Tibial nerve (tissue), 4 donors: ENCODE measurements around the gene TUSC2. TPM values are rescaled to one million over a fixed set of nuclear protein-coding genes. Genes with fewer than 3 reads are reported as not detected.

Source experiments
- DNase-seq, 2 donors: peaks; one replicate each; pipeline ENCODE4 v3.0.0-alpha.2; 2019; ENCODE audit warnings: low spot score in 2 of 2
- H3K27ac ChIP-seq, 4 donors: fragments of 200-600 bp; sonication (generic) in 3 of 4; one replicate each; pipeline ENCODE4 v1.5.1; 2017 to 2019; ENCODE audit warnings: mild to moderate bottlenecking in 1 of 4
- H3K27me3 ChIP-seq, 2 donors: fragments of 200-600 bp; sonication (generic) in 1 of 2; one replicate each; pipeline versions ENCODE4 v1.5.1 to v1.6.0; 2017 to 2019
- H3K36me3 ChIP-seq, 3 donors: fragments of 200-600 bp; sonication (generic); one replicate each; pipeline ENCODE4 v1.5.1; 2018 to 2019
- H3K4me1 ChIP-seq, 4 donors: fragments of 200-600 bp; sonication (generic) in 3 of 4; one replicate each; pipeline ENCODE4 v1.5.1; 2017 to 2019
- H3K4me3 ChIP-seq, 4 donors: fragments of 200-600 bp; sonication (generic) in 3 of 4; one replicate each; pipeline ENCODE4 v1.5.1; 2017 to 2019; ENCODE audit warnings: mild to moderate bottlenecking in 1 of 4, moderate library complexity in 1 of 4
- H3K9me3 ChIP-seq, 4 donors: fragments of 200-600 bp; sonication (generic) in 3 of 4; one replicate each; pipeline ENCODE4 v1.5.1; 2017 to 2019
- EP300 ChIP-seq, 2 donors: sonication (generic); formaldehyde crosslinking; IDR thresholded peaks; one replicate each; pipeline ENCODE4 v1.6.1; 2017; ENCODE audit warnings: antibody characterized with exemption in 2 of 2, mild to moderate bottlenecking in 1 of 2
- POLR2A ChIP-seq, 2 donors: fragments of 450-650 bp; IDR thresholded peaks; one replicate each; pipeline ENCODE4 v1.6.1; 2017; ENCODE audit warnings: antibody characterized with exemption in 2 of 2, mild to moderate bottlenecking in 2 of 2, moderate library complexity in 2 of 2
- WGBS, 2 donors: methylation state at CpG; one replicate each; pipeline ENCODE4 v1.1.5; 2018; 5-methylcytosine and 5-hydroxymethylcytosine counted together
- total RNA-seq, 4 donors: library from RNA; depleted of rRNA; stranded (reverse); fragments of >200 nt; gene quantifications; one replicate each; pipeline ENCODE4 v1.1.0, GENCODE V29; 2016
- TF ChIP-seq, protein P1 (sequence below), 5 experiments: fragments of 200-600 bp in 3 of 5; fragments of 450-650 bp in 2 of 5; sonication (generic) in 3 of 5; IDR thresholded peaks; one replicate each; pipeline ENCODE4 v1.5.1; 2016 to 2019; ENCODE audit warnings: antibody characterized with exemption in 5 of 5, mild to moderate bottlenecking in 3 of 5, moderate library complexity in 2 of 5

Gene TUSC2
- 10 to 100 TPM; 19.0 to 31.9 (median 20.8) TPM for total RNA-seq

DNA sequence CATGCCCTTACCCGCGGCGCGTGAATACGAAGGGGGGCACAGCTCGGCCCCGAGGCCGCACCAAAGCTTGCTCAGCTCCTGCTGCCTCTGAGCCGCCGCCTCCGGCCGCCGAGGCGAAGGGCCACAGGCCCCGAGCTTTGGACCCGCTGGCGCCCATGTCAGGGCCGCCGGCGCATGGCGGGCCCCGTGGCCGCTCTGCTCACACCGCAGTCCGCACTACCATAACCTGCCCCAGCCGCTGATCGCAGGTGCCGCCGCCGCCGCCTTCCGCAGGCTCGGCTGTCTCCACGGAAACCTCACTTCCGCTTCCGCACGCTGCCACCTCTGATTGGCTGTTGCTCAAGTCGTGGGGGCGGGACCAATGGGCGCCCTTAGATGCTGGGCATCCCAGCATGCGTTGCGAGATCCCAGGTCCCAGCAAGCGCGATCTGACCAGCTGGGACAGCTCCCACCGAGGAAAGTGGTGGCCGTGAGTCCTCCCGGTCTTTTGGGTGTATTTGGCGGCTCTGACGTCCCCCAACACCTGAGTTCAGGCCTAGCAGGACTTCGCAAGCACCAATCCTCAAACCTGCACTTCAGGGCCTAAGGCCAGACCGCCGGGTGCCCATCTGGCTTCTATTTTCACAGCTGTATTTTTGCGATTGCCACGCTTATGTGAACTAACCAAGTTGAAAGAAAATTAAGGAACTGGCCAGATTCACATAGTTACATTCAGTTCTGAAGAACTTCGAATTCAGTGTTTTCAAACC is at the start of gene TUSC2:
Gene TUSC2, minus strand, starts transcription at position 281 of the 749 bp plus-strand sequence. Its CDS starts 124 bp downstream, at position 157.
- WGBS, 2 donors, result 2 to 5% methylated on average over 30 to 43 of the region's 55 CpGs
- Histone ChIP-seq H3K27me3 (no peaks in the 10 kb centered on the region), H3K36me3 (peaks cover 5 to 55% (median 17%) of the 10 kb centered on the region in 3 donors), H3K4me3 (peak within 1 kb of the TSS; percentile 78 to 97 (median 90)), H3K9me3 (no peaks in the 10 kb centered on the region), H3K27ac (peak within 1 kb of the TSS; percentile 57 to 89 (median 86)), H3K4me1 (peaks cover 0 to 67% (median 21%) of the 10 kb centered on the region in 4 donors)
- TF ChIP-seq EP300 (IDR thresholded peaks at IDR 0.05) (peak; percentile 87 to 89), POLR2A (IDR thresholded peaks at IDR 0.05) (peak; percentile 28 to 65)
- TF ChIP-seq, protein P1, sequence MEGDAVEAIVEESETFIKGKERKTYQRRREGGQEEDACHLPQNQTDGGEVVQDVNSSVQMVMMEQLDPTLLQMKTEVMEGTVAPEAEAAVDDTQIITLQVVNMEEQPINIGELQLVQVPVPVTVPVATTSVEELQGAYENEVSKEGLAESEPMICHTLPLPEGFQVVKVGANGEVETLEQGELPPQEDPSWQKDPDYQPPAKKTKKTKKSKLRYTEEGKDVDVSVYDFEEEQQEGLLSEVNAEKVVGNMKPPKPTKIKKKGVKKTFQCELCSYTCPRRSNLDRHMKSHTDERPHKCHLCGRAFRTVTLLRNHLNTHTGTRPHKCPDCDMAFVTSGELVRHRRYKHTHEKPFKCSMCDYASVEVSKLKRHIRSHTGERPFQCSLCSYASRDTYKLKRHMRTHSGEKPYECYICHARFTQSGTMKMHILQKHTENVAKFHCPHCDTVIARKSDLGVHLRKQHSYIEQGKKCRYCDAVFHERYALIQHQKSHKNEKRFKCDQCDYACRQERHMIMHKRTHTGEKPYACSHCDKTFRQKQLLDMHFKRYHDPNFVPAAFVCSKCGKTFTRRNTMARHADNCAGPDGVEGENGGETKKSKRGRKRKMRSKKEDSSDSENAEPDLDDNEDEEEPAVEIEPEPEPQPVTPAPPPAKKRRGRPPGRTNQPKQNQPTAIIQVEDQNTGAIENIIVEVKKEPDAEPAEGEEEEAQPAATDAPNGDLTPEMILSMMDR (IDR thresholded peaks at IDR 0.05), result peak in 1 of 5 experiments; percentile 44
- peak; percentile 98 for DNase-seq

GRCh38 chr3:50375258-50375931 is 47.4 kb upstream of the TUSC2 start:
- no peak for DNase-seq
- Histone ChIP-seq H3K9me3 (no peaks in the 10 kb centered on the region), H3K27ac (no peak overlapping the region), H3K4me1 (peaks cover 0 to 13% (median 0%) of the 10 kb centered on the region in 4 donors), H3K4me3 (no peak overlapping the region), H3K27me3 (no peaks in the 10 kb centered on the region), H3K36me3 (no peaks in the 10 kb centered on the region)
- WGBS, 2 donors, result 69 to 75% methylated on average over 6 to 7 of the region's 7 CpGs
- TF ChIP-seq EP300 (IDR thresholded peaks at IDR 0.05) (no peak), POLR2A (IDR thresholded peaks at IDR 0.05) (no peak)
- TF ChIP-seq, protein P1 (IDR thresholded peaks at IDR 0.05), result no peak

DNA sequence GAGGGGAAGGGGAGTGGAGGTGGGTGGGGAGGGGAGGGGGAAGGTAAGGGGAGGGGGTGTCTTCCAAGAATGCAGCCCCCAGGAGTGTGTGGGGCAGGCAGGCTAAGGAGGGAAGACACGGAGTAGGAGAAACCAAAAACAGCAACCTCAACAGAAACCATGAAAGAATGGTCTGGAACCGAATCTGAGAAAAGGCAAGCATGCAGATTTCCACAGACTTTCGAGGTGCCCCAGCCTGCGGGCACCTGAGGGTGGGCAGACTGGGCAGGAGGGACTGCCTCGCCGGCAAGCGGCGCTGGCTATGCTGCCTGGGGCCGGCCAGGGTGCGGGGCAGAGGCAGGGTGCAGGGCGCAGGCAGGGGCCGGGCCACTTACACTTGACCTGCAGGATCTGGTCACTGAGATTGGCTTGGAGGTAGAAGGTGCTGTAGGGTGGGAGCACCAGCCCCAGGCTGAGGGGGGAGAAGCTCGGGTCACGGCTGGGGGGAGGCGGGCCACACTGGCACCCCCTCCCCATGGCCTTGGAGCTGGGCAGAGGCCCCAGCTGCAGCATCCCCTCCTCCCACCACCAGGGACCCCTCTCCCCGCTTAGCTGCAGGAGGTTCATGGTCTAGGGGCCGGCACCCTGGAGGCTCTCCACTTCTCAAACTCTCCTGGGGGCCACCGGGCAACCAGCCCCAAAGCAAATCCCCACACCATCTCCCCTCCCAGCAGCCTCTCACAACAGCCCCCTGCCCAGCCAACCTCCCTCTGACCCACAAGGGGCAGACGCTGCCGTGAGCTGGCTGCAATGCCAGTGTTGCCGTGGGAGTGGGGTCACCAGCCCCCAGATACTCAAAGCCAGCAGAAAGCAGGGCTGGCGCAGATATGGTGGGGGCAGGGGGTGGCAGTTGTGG is 46.6 kb upstream of the TUSC2 start:
- no peaks in the 10 kb centered on the region for H3K9me3 ChIP-seq
- 65 to 69% methylated on average over 18 of the region's 22 CpGs for WGBS, 2 donors
- DNase-seq, result no peak
- no peak overlapping the region for H3K27ac ChIP-seq
- no peaks in the 10 kb centered on the region for H3K36me3 ChIP-seq
- H3K4me3 ChIP-seq, result no peak overlapping the region
- no peaks in the 10 kb centered on the region for H3K27me3 ChIP-seq
- peaks cover 0 to 13% (median 0%) of the 10 kb centered on the region in 4 donors for H3K4me1 ChIP-seq
- no peak for TF ChIP-seq POLR2A (IDR thresholded peaks at IDR 0.05)
- TF ChIP-seq EP300 (IDR thresholded peaks at IDR 0.05), result no peak
- TF ChIP-seq, protein P1 (IDR thresholded peaks at IDR 0.05), result no peak

- Histone ChIP-seq H3K36me3 (no peaks in the 10 kb centered on the region), H3K4me3 (no peak overlapping the region), H3K27me3 (no peaks in the 10 kb centered on the region), H3K27ac (no peak overlapping the region), H3K9me3 (no peaks in the 10 kb centered on the region), H3K4me1 (peaks cover 0 to 13% (median 0%) of the 10 kb centered on the region in 4 donors)
- TF ChIP-seq, protein P1 (IDR thresholded peaks at IDR 0.05), result no peak
- no peak for TF ChIP-seq EP300 (IDR thresholded peaks at IDR 0.05)
- no peak for TF ChIP-seq POLR2A (IDR thresholded peaks at IDR 0.05)
- 33 to 34% methylated on average over 12 of the region's 12 CpGs for WGBS, 2 donors
- no peak for DNase-seq
Observed at GRCh38 chr3:50373146-50374051, 45.4 kb upstream of the TUSC2 start.
